ENCODE data around the gene UPK3A.

The UPK3A gene

GRCh38 chr22:45268167-45268957 lies 16.4 kb upstream of the UPK3A start:
- DNase-seq = peak; percentile 98
- Histone ChIP-seq H3K4me1 (ENCODE audit: control insufficient read depth, low read depth, low read length) (no peaks in the 10 kb centered on the region), H3K56ac (ENCODE audit: low read length) (peak overlapping the region; percentile 86), H3K27me3 (ENCODE audit: insufficient read depth, low read length, poor library complexity) (no peaks in the 10 kb centered on the region), H3K27ac (ENCODE audit: low read depth, low read length) (peak overlapping the region; percentile 84), H4K5ac (ENCODE audit: low read length) (no peak overlapping the region), H3K4me2 (ENCODE audit: low read length) (peak overlapping the region; percentile 56), H3K4me3 (ENCODE audit: low read length) (peak overlapping the region; percentile 15), H2BK120ac (ENCODE audit: low read depth, low read length) (no peak overlapping the region), H2BK15ac (replicated peaks; ENCODE audit: low read depth) (no peak overlapping the region), H3K23ac (ENCODE audit: low read length) (no peak overlapping the region), H3K79me1 (ENCODE audit: low read length) (no peaks in the 10 kb centered on the region), H3K79me2 (ENCODE audit: control insufficient read depth, insufficient read depth, low read length) (no peaks in the 10 kb centered on the region), H3K9ac (ENCODE audit: low read length) (peak overlapping the region; percentile 68), H2BK5ac (ENCODE audit: low read length) (no peak overlapping the region), H3K36me3 (ENCODE audit: control insufficient read depth, insufficient read depth, low read length) (no peaks in the 10 kb centered on the region), H4K8ac (ENCODE audit: low read depth, low read length) (no peak overlapping the region), H3K18ac (ENCODE audit: low read length) (peak overlapping the region; percentile 91), H3K4ac (ENCODE audit: low read depth, low read length) (peak overlapping the region; percentile 6), H2AK5ac (ENCODE audit: low read length) (no peak overlapping the region)
- WGBS (ENCODE audit: extremely low coverage, insufficient coverage, low lambda C conversion rate) = no CpG with 5 or more reads among the region's 47 CpGs

GRCh38 chr22:45268958-45269844 lies 15.5 kb upstream of the UPK3A start:
- Histone ChIP-seq H3K4me3 (ENCODE audit: low read length) (peak overlapping the region; percentile 54), H3K4me2 (ENCODE audit: low read length) (peak overlapping the region; percentile 100), H2BK5ac (ENCODE audit: low read length) (no peak overlapping the region), H3K79me2 (ENCODE audit: control insufficient read depth, insufficient read depth, low read length) (no peaks in the 10 kb centered on the region), H4K5ac (ENCODE audit: low read length) (no peak overlapping the region), H3K79me1 (ENCODE audit: low read length) (no peaks in the 10 kb centered on the region), H3K4me1 (ENCODE audit: control insufficient read depth, low read depth, low read length) (no peaks in the 10 kb centered on the region), H3K9ac (ENCODE audit: low read length) (peak overlapping the region; percentile 84), H3K18ac (ENCODE audit: low read length) (peak overlapping the region; percentile 91), H4K8ac (ENCODE audit: low read depth, low read length) (no peak overlapping the region), H2BK15ac (replicated peaks; ENCODE audit: low read depth) (no peak overlapping the region), H3K36me3 (ENCODE audit: control insufficient read depth, insufficient read depth, low read length) (no peaks in the 10 kb centered on the region), H3K27ac (ENCODE audit: low read depth, low read length) (peak overlapping the region; percentile 84), H3K23ac (ENCODE audit: low read length) (no peak overlapping the region), H2AK5ac (ENCODE audit: low read length) (no peak overlapping the region), H3K27me3 (ENCODE audit: insufficient read depth, low read length, poor library complexity) (no peaks in the 10 kb centered on the region), H3K56ac (ENCODE audit: low read length) (peak overlapping the region; percentile 91), H2BK120ac (ENCODE audit: low read depth, low read length) (no peak overlapping the region), H3K4ac (ENCODE audit: low read depth, low read length) (peak overlapping the region; percentile 6)
- DNase-seq = peak; percentile 84
- no CpG with 5 or more reads among the region's 60 CpGs for WGBS (ENCODE audit: extremely low coverage, insufficient coverage, low lambda C conversion rate)

DNA sequence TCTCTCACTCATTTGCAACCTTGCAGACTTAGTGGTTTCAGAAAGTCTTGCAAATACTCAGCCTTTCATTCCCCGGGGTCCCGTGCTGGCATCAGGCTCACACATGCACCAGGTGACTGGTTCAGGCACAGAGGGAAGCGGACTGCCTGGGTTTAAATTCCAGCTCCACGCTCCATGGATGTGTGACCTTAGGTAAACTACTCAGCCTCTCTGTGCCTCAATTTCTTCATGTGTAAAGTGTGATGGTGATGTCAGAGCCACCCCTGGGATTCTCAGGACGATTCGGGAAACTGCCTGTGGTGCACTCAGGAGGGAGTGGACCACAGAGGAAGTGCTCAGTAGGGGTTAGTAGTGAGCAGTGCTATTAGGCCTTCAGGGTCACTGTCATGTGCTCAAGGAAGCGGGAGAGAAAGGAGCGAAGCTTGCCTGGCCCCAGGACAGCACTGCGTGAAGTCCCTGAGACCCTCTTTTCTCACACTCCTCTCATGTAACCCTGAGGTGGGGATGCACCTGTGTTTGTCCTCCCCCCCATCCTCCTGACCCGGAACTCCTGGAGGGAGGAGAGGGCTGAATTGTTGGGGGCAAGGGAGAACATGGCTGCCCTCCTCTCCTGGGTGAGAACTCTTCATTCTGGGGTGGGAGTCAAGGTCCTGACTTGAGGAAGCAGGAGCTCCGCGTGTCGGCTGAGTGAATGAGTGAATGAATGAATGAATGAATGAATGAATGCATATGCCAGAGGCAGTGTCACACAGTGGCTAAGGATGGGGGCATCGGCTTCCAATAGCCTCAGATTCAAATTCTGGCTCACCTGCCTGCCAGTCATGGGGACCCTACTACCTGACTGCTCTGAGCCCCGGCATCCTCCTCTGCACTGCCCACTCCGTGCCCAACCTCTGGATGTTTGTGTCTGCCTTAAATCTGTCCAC lies 14.4 kb upstream of the UPK3A start:
- no peak for DNase-seq
- Histone ChIP-seq H3K27me3 (ENCODE audit: insufficient read depth, low read length, poor library complexity) (no peaks in the 10 kb centered on the region), H3K4me2 (ENCODE audit: low read length) (no peak overlapping the region), H4K8ac (ENCODE audit: low read depth, low read length) (no peak overlapping the region), H3K4me1 (ENCODE audit: control insufficient read depth, low read depth, low read length) (no peaks in the 10 kb centered on the region), H2BK15ac (replicated peaks; ENCODE audit: low read depth) (no peak overlapping the region), H3K36me3 (ENCODE audit: control insufficient read depth, insufficient read depth, low read length) (no peaks in the 10 kb centered on the region), H3K18ac (ENCODE audit: low read length) (no peak overlapping the region), H3K9ac (ENCODE audit: low read length) (no peak overlapping the region), H3K56ac (ENCODE audit: low read length) (no peak overlapping the region), H2BK120ac (ENCODE audit: low read depth, low read length) (no peak overlapping the region), H3K79me2 (ENCODE audit: control insufficient read depth, insufficient read depth, low read length) (no peaks in the 10 kb centered on the region), H2BK5ac (ENCODE audit: low read length) (no peak overlapping the region), H3K23ac (ENCODE audit: low read length) (no peak overlapping the region), H4K5ac (ENCODE audit: low read length) (no peak overlapping the region), H3K4ac (ENCODE audit: low read depth, low read length) (no peak overlapping the region), H2AK5ac (ENCODE audit: low read length) (no peak overlapping the region), H3K79me1 (ENCODE audit: low read length) (no peaks in the 10 kb centered on the region), H3K4me3 (ENCODE audit: low read length) (no peak overlapping the region), H3K27ac (ENCODE audit: low read depth, low read length) (no peak overlapping the region)
- no CpG with 5 or more reads among the region's 16 CpGs for WGBS (ENCODE audit: extremely low coverage, insufficient coverage, low lambda C conversion rate)

- Histone ChIP-seq H3K23ac (ENCODE audit: low read length) (no peak overlapping the region), H3K36me3 (ENCODE audit: control insufficient read depth, insufficient read depth, low read length) (no peaks in the 10 kb centered on the region), H3K4ac (ENCODE audit: low read depth, low read length) (no peak overlapping the region), H3K18ac (ENCODE audit: low read length) (no peak overlapping the region), H3K79me2 (ENCODE audit: control insufficient read depth, insufficient read depth, low read length) (no peaks in the 10 kb centered on the region), H2BK5ac (ENCODE audit: low read length) (no peak overlapping the region), H3K56ac (ENCODE audit: low read length) (no peak overlapping the region), H4K8ac (ENCODE audit: low read depth, low read length) (no peak overlapping the region), H3K4me2 (ENCODE audit: low read length) (no peak overlapping the region), H3K27ac (ENCODE audit: low read depth, low read length) (no peak overlapping the region), H4K5ac (ENCODE audit: low read length) (no peak overlapping the region), H3K4me1 (ENCODE audit: control insufficient read depth, low read depth, low read length) (no peaks in the 10 kb centered on the region), H3K4me3 (ENCODE audit: low read length) (no peak overlapping the region), H3K9ac (ENCODE audit: low read length) (no peak overlapping the region), H3K27me3 (ENCODE audit: insufficient read depth, low read length, poor library complexity) (no peaks in the 10 kb centered on the region), H2AK5ac (ENCODE audit: low read length) (no peak overlapping the region), H3K79me1 (ENCODE audit: low read length) (no peaks in the 10 kb centered on the region), H2BK120ac (ENCODE audit: low read depth, low read length) (no peak overlapping the region), H2BK15ac (replicated peaks; ENCODE audit: low read depth) (no peak overlapping the region)
- DNase-seq = no peak
- WGBS (ENCODE audit: extremely low coverage, insufficient coverage, low lambda C conversion rate) = no CpG with 5 or more reads among the region's 13 CpGs
Measured at GRCh38 chr22:45271667-45272201, 13.0 kb upstream of the UPK3A start.

GRCh38 chr22:45272498-45272897 lies 12.3 kb upstream of the UPK3A start:
- Histone ChIP-seq H3K4me3 (ENCODE audit: low read length) (no peak overlapping the region), H3K4me2 (ENCODE audit: low read length) (no peak overlapping the region), H3K36me3 (ENCODE audit: control insufficient read depth, insufficient read depth, low read length) (no peaks in the 10 kb centered on the region), H3K23ac (ENCODE audit: low read length) (no peak overlapping the region), H3K27ac (ENCODE audit: low read depth, low read length) (no peak overlapping the region), H3K4me1 (ENCODE audit: control insufficient read depth, low read depth, low read length) (no peaks in the 10 kb centered on the region), H3K18ac (ENCODE audit: low read length) (no peak overlapping the region), H3K79me1 (ENCODE audit: low read length) (no peaks in the 10 kb centered on the region), H3K56ac (ENCODE audit: low read length) (no peak overlapping the region), H3K79me2 (ENCODE audit: control insufficient read depth, insufficient read depth, low read length) (no peaks in the 10 kb centered on the region), H3K4ac (ENCODE audit: low read depth, low read length) (no peak overlapping the region), H2BK5ac (ENCODE audit: low read length) (no peak overlapping the region), H2BK120ac (ENCODE audit: low read depth, low read length) (no peak overlapping the region), H4K8ac (ENCODE audit: low read depth, low read length) (no peak overlapping the region), H2AK5ac (ENCODE audit: low read length) (no peak overlapping the region), H3K9ac (ENCODE audit: low read length) (no peak overlapping the region), H4K5ac (ENCODE audit: low read length) (no peak overlapping the region), H2BK15ac (replicated peaks; ENCODE audit: low read depth) (no peak overlapping the region), H3K27me3 (ENCODE audit: insufficient read depth, low read length, poor library complexity) (no peaks in the 10 kb centered on the region)
- WGBS (ENCODE audit: extremely low coverage, insufficient coverage, low lambda C conversion rate) = no CpG with 5 or more reads among the region's 7 CpGs
- no peak for DNase-seq

All from mesendoderm (in vitro differentiated cells).